GM12878 (cell line): ENCODE data around the gene TRRAP. TPM values are rescaled to one million over a fixed set of nuclear protein-coding genes. Genes with fewer than 3 reads are reported as not detected.

Source experiments
- ATAC-seq: fragments of 200-7000 bp; cut with Tn5 transposase; 3 replicates; pipeline ENCODE4 v1.9.1; 2020; ENCODE audit warnings: mild to moderate bottlenecking, moderate library complexity
- BruUV-seq: library from RNA; stranded (reverse); fragments of 400-500 nt; replicated peaks from 2 replicates; lab custom pipeline; 2021; lab: Mats Ljungman, UMichigan
- CTCF ChIA-PET: fragments of 300-600 bp; sonication (Branson Sonifier 250); formaldehyde crosslinking; extraction: SDS; loops from one replicate; lab custom pipeline; 2021; ENCODE audit warnings: inconsistent platforms; lab: Yijun Ruan, JAX
- POLR2A ChIA-PET: fragments of 350-600 bp; formaldehyde crosslinking; extraction: SDS; loops from one replicate; lab custom pipeline; 2021; ENCODE audit warnings: inconsistent platforms; lab: Charles Lee
- RAD21 ChIA-PET: fragments of 300-600 bp; sonication (Branson Sonifier 250); formaldehyde crosslinking; loops from one replicate; lab custom pipeline; 2023; ENCODE audit warnings: antibody characterized with exemption; ENCODE audit not compliant: unreplicated experiment; lab: Charles Lee
- SMC1A ChIA-PET: fragments of 300-600 bp; sonication (Branson Sonifier 250); formaldehyde crosslinking; loops from one replicate; lab custom pipeline; 2023; ENCODE audit not compliant: unreplicated experiment, uncharacterized antibody; lab: Charles Lee
- DNase-seq: peaks from one replicate; pipeline ENCODE4 v3.0.0-alpha.2; 2011; ENCODE audit warnings: low read depth, low spot score
- FAIRE-seq: peaks from 3 replicates; lab custom pipeline; 2011; peaks lifted over from hg19 to GRCh38; lab: Jason Lieb, UNC
- H2AFZ ChIP-seq: 2 replicates; pipeline ENCODE4 v1.6.0; 2011; ENCODE audit warnings: low read depth, low read length, control low read depth; ENCODE audit not compliant: control insufficient read depth
- H3K27ac ChIP-seq: 2 replicates; pipeline ENCODE4 v1.5.1; 2011; ENCODE audit warnings: control low read depth; ENCODE audit not compliant: control insufficient read depth, insufficient read depth
- H3K27me3 ChIP-seq, 2 experiments: replicated peaks in 1 of 2; 2 replicates each; pipeline versions ENCODE4 v1.6.0 to v1.6.1; 2011; ENCODE audit warnings: low read length in 1 of 2; ENCODE audit not compliant: control insufficient read depth in 2 of 2, insufficient read depth in 2 of 2
- H3K36me3 ChIP-seq, 2 experiments: 2 replicates each; pipeline ENCODE4 v1.5.1; 2011; ENCODE audit warnings: low read length in 1 of 2; ENCODE audit not compliant: control insufficient read depth in 2 of 2, insufficient read depth in 2 of 2
- H3K4me1 ChIP-seq: 2 replicates; pipeline ENCODE4 v1.6.1; 2011; ENCODE audit warnings: mild to moderate bottlenecking, low read length, moderate library complexity, mixed read lengths; ENCODE audit not compliant: control insufficient read depth, insufficient read depth
- H3K4me2 ChIP-seq: 2 replicates; pipeline ENCODE4 v1.6.0; 2011; ENCODE audit warnings: control low read depth; ENCODE audit not compliant: control insufficient read depth, insufficient read depth
- H3K4me3 ChIP-seq: fragments of 200-600 bp; sonication (generic); 2 replicates; pipeline ENCODE4 v1.5.1; 2016
- H3K79me2 ChIP-seq: 2 replicates; pipeline ENCODE4 v1.6.0; 2011; ENCODE audit warnings: low read length; ENCODE audit not compliant: control insufficient read depth, insufficient read depth
- H3K9ac ChIP-seq: 2 replicates; pipeline ENCODE4 v1.8.0; 2011; ENCODE audit warnings: low read length, control low read depth, mixed read lengths; ENCODE audit not compliant: control insufficient read depth, insufficient read depth
- H3K9me3 ChIP-seq: replicated peaks from 3 replicates; pipeline ENCODE4 v1.5.1; 2011; ENCODE audit warnings: mild to moderate bottlenecking, low read length; ENCODE audit not compliant: control insufficient read depth, insufficient read depth
- H4K20me1 ChIP-seq: 2 replicates; pipeline ENCODE4 v1.6.0; 2011; ENCODE audit not compliant: control insufficient read depth, insufficient read depth
- BCL11A ChIP-seq: IDR thresholded peaks from 2 replicates; pipeline ENCODE4 v1.6.1; 2011; ENCODE audit warnings: low read depth, low read length
- CUX1 ChIP-seq: IDR thresholded peaks from 2 replicates; pipeline ENCODE4 v1.6.1; 2012; ENCODE audit warnings: improper control_type of control experiment, low read depth, low read length; ENCODE audit not compliant: insufficient replicate concordance
- EGR1 ChIP-seq, 2 experiments: IDR thresholded peaks; 1 replicate in 1 of 2; 2 replicates in 1 of 2; pipeline ENCODE4 v1.6.1; 2011 to 2012; ENCODE audit warnings: low read depth in 2 of 2, low read length in 2 of 2, borderline replicate concordance in 1 of 2, mild to moderate bottlenecking in 1 of 2, moderate library complexity in 1 of 2
- HDAC2 ChIP-seq: fragments of 200-600 bp; sonication (generic); IDR thresholded peaks from 2 replicates; pipeline ENCODE4 v1.6.1; 2017
- IKZF1 ChIP-seq: fragments of 450-650 bp; conservative IDR thresholded peaks from 2 replicates; pipeline ENCODE4 v1.6.1; 2017; ENCODE audit warnings: antibody characterized with exemption, mild to moderate bottlenecking
- KAT2A ChIP-seq: conservative IDR thresholded peaks from 2 replicates; pipeline ENCODE4 v1.6.1; 2011; ENCODE audit warnings: low read depth, low read length; ENCODE audit not compliant: control insufficient read depth
- NFXL1 ChIP-seq: fragments of 450-650 bp; IDR thresholded peaks from 2 replicates; pipeline ENCODE4 v1.6.1; 2017; ENCODE audit warnings: antibody characterized with exemption, mild to moderate bottlenecking, borderline replicate concordance
- NFYA ChIP-seq: IDR thresholded peaks from 2 replicates; pipeline ENCODE4 v1.6.1; 2011; ENCODE audit warnings: low read depth, mild to moderate bottlenecking, low read length, improper control_type of control experiment, borderline replicate concordance
- POLR2A ChIP-seq: IDR thresholded peaks from 2 replicates; pipeline ENCODE4 v1.6.1; 2011; ENCODE audit warnings: low read depth, mild to moderate bottlenecking, low read length
- STAT1 ChIP-seq: fragments of 450-650 bp; conservative IDR thresholded peaks from 2 replicates; pipeline ENCODE4 v1.6.1; 2014; ENCODE audit warnings: antibody characterized with exemption, mild to moderate bottlenecking
- ZNF384 ChIP-seq: IDR thresholded peaks from 2 replicates; pipeline ENCODE4 v1.6.1; 2012; ENCODE audit warnings: low read depth, mild to moderate bottlenecking, low read length, improper control_type of control experiment, borderline replicate concordance
- WGBS: methylation state at CpG from one replicate; pipeline ENCODE4 v1.1.6; 2016; ENCODE audit warnings: low lambda C conversion rate; ENCODE audit not compliant: insufficient replicate concordance, insufficient coverage; ENCODE audit errors: missing lambda C conversion rate; 5-methylcytosine and 5-hydroxymethylcytosine counted together
- in situ Hi-C: fragments of 300-500 bp; cut with MboI; formaldehyde crosslinking; loops from 9 replicates; pipeline ENCODE4 v1.14.3; 2018; ENCODE audit warnings: mixed read lengths
- intact Hi-C: fragments of 100-400 bp; cut with micrococcal nuclease; formaldehyde crosslinking; loops from one replicate; pipeline ENCODE4 v1.14.2; 2022; ENCODE audit not compliant: unreplicated experiment
- polyA plus RNA-seq, 11 experiments: library from polyadenylated mRNA; depleted of rRNA in 4 of 11; unstranded in 6 of 11; stranded (reverse) in 5 of 11; fragments of >200 nt; fragmentation: Nextera tagmentation in 4 of 11; fragmentation: Illumina TruSeq in 1 of 11; extraction: Ambion mirVana in 4 of 11; extraction: Trizol in 1 of 11; gene quantifications; 1 replicate in 1 of 11; 2 replicates in 10 of 11; pipeline versions ENCODE4 v1.2.1 to v1.2.3, GENCODE V29; 2011 to 2016; ENCODE audit warnings: inconsistent platforms in 2 of 11, missing spikeins in 2 of 11, low read depth in 1 of 11
- total RNA-seq, 4 experiments: library from RNA; depleted of rRNA in 3 of 4; stranded (reverse); fragments of >200 nt in 3 of 4; fragmentation: Illumina TruSeq in 1 of 4; extraction: Trizol in 1 of 4; gene quantifications; 2 replicates each; pipeline versions ENCODE4 v1.2.1 to v1.2.3, GENCODE V29; 2013 to 2021
- TF ChIP-seq, protein P1 (sequence below): IDR thresholded peaks from 2 replicates; pipeline ENCODE4 v1.6.1; 2011; ENCODE audit warnings: low read depth, low read length, improper control_type of control experiment, borderline replicate concordance
- TF ChIP-seq, protein P2 (sequence below): IDR thresholded peaks from 2 replicates; pipeline ENCODE4 v1.6.1; 2012; ENCODE audit warnings: low read depth, low read length, improper control_type of control experiment

The TRRAP gene
- total and polyA plus RNA-seq, 10 of the 15 experiments (the other 5 are each of a cell fraction or from before 2014, with no cell fraction given), result 1.1 to 39.3 (median 8.5) TPM

- no peaks in the 10 kb centered on the region for H3K27me3 ChIP-seq
- RAD21 ChIA-PET, result interaction anchor here (1.3 to 1.5 kb wide), 2 partner anchors 51 to 78 kb away, joined by 3 read pairs; no protein-coding TSS in a partner anchor
- SMC1A ChIA-PET, result interaction anchor here (0.6 to 1.6 kb wide), 7 partner anchors 12 to 250 kb away, joined by 3 to 5 read pairs (median 3); no protein-coding TSS in a partner anchor
- no peak overlapping the region for H3K4me3 ChIP-seq
- H3K27ac ChIP-seq, result no peak overlapping the region
- H4K20me1 ChIP-seq, result no peaks in the 10 kb centered on the region
- H3K4me1 ChIP-seq, result no peaks in the 10 kb centered on the region
- intact Hi-C loops, result no loop called here
- no TSS peak for BruUV-seq
- peaks cover 0 to 4% of the 10 kb centered on the region in 2 experiments; a peak in 1 of 4 replicates for H3K36me3 ChIP-seq
- H3K9ac ChIP-seq, result no peak overlapping the region
- ATAC-seq (peak; percentile 55), FAIRE-seq (peak; percentile 7), DNase-seq (no peak)
- TF ChIP-seq, protein P1, sequence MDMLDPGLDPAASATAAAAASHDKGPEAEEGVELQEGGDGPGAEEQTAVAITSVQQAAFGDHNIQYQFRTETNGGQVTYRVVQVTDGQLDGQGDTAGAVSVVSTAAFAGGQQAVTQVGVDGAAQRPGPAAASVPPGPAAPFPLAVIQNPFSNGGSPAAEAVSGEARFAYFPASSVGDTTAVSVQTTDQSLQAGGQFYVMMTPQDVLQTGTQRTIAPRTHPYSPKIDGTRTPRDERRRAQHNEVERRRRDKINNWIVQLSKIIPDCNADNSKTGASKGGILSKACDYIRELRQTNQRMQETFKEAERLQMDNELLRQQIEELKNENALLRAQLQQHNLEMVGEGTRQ, result no peak
- TF ChIP-seq KAT2A (no peak), CUX1 (no peak), ZNF384 (no peak), NFYA (no peak), BCL11A (no peak), EGR1 (IDR thresholded peaks at IDR 0.05; ENCODE audit: borderline replicate concordance in 1 of 2, low read depth in 2 of 2, low read length in 2 of 2) (no peak), POLR2A (no peak), STAT1 (no peak), HDAC2 (no peak), IKZF1 (no peak), NFXL1 (no peak)
- TF ChIP-seq, protein P2, sequence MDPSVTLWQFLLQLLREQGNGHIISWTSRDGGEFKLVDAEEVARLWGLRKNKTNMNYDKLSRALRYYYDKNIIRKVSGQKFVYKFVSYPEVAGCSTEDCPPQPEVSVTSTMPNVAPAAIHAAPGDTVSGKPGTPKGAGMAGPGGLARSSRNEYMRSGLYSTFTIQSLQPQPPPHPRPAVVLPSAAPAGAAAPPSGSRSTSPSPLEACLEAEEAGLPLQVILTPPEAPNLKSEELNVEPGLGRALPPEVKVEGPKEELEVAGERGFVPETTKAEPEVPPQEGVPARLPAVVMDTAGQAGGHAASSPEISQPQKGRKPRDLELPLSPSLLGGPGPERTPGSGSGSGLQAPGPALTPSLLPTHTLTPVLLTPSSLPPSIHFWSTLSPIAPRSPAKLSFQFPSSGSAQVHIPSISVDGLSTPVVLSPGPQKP, result no peak
- POLR2A ChIA-PET, result interaction anchor here (0.5 kb wide), 1 partner anchor 36 kb away, joined by 3 read pairs; no protein-coding TSS in a partner anchor
- in situ Hi-C loops, result no loop called here
- H3K4me2 ChIP-seq, result no peak overlapping the region
- CTCF ChIA-PET, result interaction anchor here (1.3 to 1.5 kb wide), 3 partner anchors 47 to 252 kb away, joined by 3 to 4 read pairs (median 4); no protein-coding TSS in a partner anchor
- 79% methylated on average over 6 of the region's 6 CpGs for WGBS
- no peaks in the 10 kb centered on the region for H3K79me2 ChIP-seq
- no peaks in the 10 kb centered on the region for H3K9me3 ChIP-seq
- no peak overlapping the region for H2AFZ ChIP-seq
Observed at GRCh38 chr7:99061001-99061776, 182.9 kb downstream of the TRRAP start.
